ENCODE data around the gene CAMTA1.

GRCh38 chr1:7770669-7770996 lies 985.4 kb downstream of the CAMTA1 start:
- no peak for TF ChIP-seq EZH2phosphoT487 (IDR thresholded peaks at IDR 0.05; ENCODE audit: low read depth, severe bottlenecking, unreplicated experiment)
- no peak for TF ChIP-seq CTCF (IDR thresholded peaks at IDR 0.05; ENCODE audit: poor library complexity)

All from hepatocyte (in vitro differentiated cells).